ENCODE data around the gene PLAC1. TPM values are rescaled to one million over a fixed set of nuclear protein-coding genes. Genes with fewer than 3 reads are reported as not detected.

The PLAC1 gene
- total RNA-seq (2014; rRNA removed), result 0.17 TPM in 1 of 2 replicates, not detected in the other
- polyA plus RNA-seq (2012), result 0.40 TPM

- no peak for DNase-seq (ENCODE audit: low read depth)
These were observed at the start of gene PLAC1 for GRCh38 chrX:134658002-134658759. TSS of gene PLAC1 (minus strand) at chrX:134658471. CDS start at chrX:134566682, 91,789 bp downstream.

- DNase-seq (ENCODE audit: low read depth), result no peak
These were observed 47.9 kb upstream of the PLAC1 start for GRCh38 chrX:134706138-134706537.

GRCh38 chrX:134695999-134696398, 37.7 kb upstream of the PLAC1 start:
- no peak for DNase-seq (ENCODE audit: low read depth)

- peak; percentile 89 for DNase-seq (ENCODE audit: low read depth)
These were observed 36.4 kb upstream of the PLAC1 start for GRCh38 chrX:134694333-134695322.

- no peak for DNase-seq (ENCODE audit: low read depth)
These were observed 35.4 kb upstream of the PLAC1 start for GRCh38 chrX:134693644-134694043.

GRCh38 chrX:134692990-134693389, 34.7 kb upstream of the PLAC1 start:
- peak; percentile 63 for DNase-seq (ENCODE audit: low read depth)

DNA sequence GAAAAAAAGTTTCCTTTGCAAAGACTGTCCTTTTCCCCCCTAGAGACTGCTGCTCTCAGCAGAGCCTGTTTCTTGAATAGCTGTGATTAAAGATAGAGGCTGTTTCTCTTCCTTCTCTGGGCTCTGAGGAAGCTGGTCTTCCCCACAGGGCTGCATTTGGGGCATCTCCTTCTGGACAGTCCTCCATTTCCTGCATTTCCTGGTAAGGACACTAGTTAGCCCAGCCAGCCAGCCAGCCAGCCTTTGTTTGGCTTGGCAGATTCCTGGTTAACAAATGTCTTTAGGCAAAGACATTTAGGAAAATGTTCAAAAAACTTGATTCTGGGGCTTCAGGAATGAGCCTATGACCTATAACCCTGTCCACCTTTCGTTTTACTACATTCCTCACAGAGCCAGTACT, 34.0 kb upstream of the PLAC1 start:
- DNase-seq (ENCODE audit: low read depth), result no peak

DNA sequence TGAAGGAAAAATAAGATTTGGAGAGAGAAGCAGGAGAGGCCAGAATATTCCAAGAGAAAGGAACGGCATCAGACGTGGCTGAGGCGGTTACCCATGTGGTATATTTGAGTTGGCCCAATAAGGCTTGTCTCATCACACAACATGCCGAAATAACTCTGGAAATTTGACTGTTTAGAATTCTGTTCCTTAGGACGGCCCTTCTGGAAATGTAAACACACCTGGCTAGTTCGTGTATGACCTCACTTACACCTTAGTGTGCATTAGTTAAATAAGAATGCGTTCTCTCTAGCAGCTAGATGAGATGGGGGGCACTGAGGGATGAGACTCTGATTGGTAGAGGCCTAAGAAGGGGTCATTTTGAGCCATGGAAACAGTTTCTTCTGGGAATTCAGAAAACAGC, 33.2 kb upstream of the PLAC1 start:
- DNase-seq (ENCODE audit: low read depth), result no peak

GRCh38 chrX:134688839-134689238, 30.6 kb upstream of the PLAC1 start:
- DNase-seq (ENCODE audit: low read depth), result peak; percentile 61

DNA sequence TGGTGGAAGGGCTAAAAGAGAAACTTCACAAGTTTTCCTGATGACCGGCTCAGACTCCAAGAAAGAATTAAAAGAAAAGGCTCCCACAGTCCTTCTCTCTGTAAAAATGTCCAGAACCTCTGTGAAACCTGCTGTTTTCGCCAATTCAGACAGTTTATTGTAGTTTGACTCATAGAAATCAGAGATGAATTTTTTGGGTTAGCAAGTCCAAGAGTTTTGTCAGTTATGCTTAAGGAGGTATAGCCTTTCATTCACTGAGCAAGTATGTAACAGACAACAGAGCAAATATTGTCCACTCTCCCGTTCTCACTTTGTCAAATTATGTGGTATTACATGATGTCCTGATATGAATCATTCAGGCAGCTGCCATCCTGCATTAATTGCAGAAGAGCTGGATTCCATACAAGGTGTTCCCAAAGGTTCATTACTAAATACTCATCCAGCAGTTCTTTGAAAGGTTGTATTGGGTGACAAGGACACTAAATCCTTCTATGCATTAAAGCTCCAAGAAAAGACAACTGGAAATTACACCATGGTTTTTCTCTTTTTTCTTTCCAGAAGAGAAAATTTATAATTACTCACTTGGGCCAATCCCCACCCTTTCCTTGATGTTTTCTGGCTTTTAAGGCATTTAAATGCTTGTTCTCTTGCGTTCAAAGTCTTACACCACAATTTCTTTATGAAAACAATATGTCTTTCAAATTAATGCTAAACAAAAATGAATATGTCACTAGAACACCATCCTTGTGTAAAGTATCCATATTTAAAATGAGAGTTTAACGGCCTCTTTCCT, 30.0 kb upstream of the PLAC1 start:
- peak; percentile 87 for DNase-seq (ENCODE audit: low read depth)

DNA sequence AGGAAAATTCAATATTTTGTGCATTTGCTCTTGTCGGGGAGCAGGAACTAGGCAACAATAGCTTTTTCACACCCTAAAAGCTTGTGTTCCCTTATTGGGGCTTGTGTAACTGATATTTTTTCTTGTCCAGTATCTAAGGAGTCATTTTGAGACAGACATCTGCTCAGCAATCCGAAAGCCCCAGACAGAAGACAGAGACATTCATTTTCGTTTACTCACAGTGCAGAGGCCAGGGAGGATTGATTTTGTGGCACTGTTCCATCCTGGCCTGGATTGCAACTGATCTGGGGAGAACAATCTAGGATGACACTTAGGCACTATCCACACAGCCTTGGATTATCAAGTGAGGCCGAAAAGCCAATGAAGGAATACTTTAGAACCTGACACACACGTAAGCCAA, 27.4 kb upstream of the PLAC1 start:
- peak; percentile 70 for DNase-seq (ENCODE audit: low read depth)

GRCh38 chrX:134684956-134685355, 26.7 kb upstream of the PLAC1 start:
- peak; percentile 59 for DNase-seq (ENCODE audit: low read depth)

DNA sequence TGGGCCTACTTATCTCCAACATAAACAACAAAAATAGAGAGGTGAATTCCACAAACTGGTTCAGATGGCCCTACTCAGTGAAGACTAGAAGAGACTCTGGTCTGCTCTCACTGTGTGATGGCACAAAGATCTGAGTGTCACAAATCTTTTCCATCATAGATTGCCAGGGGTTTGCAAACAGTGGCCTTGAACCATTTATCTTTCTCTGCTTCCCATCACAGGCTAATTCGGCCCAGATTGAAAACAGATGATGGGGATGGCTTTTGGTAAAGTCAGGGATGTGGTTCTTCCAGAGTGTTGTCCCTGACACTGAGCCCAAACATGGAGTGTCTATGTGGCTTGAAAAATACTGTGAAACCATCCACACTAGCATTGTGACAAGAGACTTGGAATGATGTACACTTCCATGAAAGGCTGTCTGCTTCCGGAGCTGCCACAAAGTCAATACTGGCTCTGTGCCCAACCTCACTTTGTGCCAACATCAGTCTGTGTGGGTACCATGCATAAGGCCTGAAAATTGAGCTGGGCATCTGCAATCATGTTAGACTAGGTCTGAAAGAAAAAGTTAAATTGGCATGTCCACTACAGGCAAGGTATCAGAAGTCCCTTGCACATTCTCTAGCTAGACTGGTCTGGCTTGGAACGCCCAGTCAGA, 25.2 kb upstream of the PLAC1 start:
- no peak for DNase-seq (ENCODE audit: low read depth)

- DNase-seq (ENCODE audit: low read depth), result peak; percentile 58
These were observed 23.8 kb upstream of the PLAC1 start for GRCh38 chrX:134682081-134682480.

DNA sequence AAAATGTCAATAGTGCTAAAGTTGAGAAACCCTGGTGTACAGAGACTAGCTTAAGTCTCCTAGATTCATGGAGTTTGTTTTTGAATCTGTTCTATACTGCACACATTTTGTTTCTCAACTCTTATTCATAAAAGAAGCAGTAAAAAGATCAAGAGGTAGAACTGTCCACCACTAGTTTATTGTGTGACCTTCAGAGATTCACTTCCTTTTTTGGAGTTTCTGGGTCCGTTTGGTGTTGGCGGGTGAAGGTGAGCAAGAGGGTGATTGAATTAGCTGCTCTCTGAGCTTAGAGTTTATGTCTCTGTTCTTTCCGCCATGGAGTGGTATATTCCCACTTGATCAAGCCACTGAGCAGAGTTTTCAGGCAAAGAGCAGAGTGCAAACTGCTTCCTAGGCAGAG, 21.4 kb upstream of the PLAC1 start:
- DNase-seq (ENCODE audit: low read depth), result no peak

GRCh38 chrX:134679221-134679620, 20.9 kb upstream of the PLAC1 start:
- no peak for DNase-seq (ENCODE audit: low read depth)

DNA sequence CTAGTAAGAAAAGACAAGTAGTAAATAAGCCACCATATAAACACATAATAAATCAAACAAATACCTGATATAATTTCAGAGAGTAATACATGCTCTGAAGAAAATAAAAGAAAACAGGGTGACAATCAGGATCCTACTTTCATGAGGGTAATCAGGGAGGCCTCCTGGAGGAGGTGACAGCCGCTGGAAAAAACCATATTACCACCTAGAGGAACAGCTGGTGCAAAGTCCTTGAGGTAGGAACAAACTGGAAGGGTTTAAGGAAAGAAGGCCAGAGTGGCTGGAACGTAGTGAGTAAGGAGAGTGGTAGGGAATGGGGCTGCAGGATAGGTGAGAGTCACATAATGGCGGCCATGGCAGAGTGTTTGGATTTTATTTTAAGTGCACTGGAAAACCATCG, 19.1 kb upstream of the PLAC1 start:
- DNase-seq (ENCODE audit: low read depth), result no peak

GRCh38 chrX:134676436-134676835, 18.2 kb upstream of the PLAC1 start:
- peak; percentile 64 for DNase-seq (ENCODE audit: low read depth)

DNA sequence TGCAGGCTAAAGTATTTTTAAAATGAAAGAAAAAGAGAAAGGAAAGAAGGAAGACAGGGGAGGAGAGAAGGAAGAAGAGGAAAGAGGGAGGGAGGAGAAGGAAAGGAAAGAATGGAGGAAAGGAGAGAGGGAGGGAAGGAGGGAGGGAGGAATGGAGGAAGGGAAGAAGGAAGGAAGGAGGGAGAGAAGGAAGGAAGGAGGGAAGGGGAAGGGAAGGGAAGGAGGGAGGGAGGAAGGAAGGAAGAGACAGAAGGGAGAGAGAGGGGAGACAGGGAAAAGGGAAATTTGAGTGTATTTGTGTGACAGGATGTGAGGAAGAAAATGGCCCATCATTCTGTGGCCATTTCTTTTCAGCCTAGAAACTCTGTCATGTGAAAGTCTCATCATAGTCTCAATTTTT, 14.9 kb upstream of the PLAC1 start:
- DNase-seq (ENCODE audit: low read depth), result no peak

DNA sequence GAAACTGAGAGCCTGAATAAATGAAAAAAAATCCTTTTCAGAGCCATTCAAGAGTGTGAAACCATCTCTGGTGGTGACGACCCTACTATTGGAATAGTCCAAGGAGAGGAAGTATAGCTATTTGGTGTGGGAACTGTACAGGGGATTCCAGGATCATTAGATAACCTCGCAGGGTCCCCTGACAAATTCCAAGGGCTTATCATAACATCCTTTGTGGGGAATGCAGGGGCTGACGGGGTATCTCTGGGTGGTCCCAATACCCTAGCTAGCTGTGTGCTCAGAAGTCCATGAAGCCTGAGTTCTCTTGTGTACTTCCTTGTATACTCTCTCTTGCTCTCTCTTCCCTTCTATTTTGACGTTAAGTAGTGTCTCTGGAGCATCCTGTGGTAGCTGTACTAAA, 13.8 kb upstream of the PLAC1 start:
- DNase-seq (ENCODE audit: low read depth), result no peak

DNA sequence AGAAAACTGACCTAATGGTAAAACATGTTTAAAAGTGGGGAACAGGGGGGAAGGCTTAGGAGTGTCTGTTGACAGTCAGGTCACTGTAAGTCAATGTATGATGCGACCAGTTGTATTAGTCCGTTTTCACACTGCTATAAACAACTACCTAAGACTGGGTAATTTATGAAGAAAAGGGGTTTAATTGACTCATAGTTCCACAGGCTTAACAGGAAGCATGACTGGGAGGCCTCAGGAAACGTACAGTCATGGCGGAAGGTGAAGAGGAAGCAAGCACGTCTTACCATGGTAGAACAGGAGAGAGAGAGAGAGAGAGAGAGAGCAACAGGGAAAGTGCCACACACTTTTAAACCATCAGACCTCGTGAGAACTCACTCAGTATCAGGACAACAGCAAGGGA, 13.0 kb upstream of the PLAC1 start:
- no peak for DNase-seq (ENCODE audit: low read depth)

All from LHCN-M2 (cell line).